CD4-positive, alpha-beta T cell treated with Interleukin-17A for 1 hour (primary cell): ENCODE data around the gene UNC5A.

Experiments used
- DNase-seq: peaks from one replicate; pipeline ENCODE4 v3.0.0-alpha.2; 2020

The UNC5A gene

GRCh38 chr5:176881816-176882566 is 71.6 kb downstream of the UNC5A start:
- no peak for DNase-seq

GRCh38 chr5:176882567-176882903 is 72.2 kb downstream of the UNC5A start:
- DNase-seq = no peak

- no peak for DNase-seq
Measured at GRCh38 chr5:176883700-176884570, 73.6 kb downstream of the UNC5A start.

- DNase-seq = no peak
Measured at GRCh38 chr5:176884571-176884890, 74.2 kb downstream of the UNC5A start.

GRCh38 chr5:176886336-176887251 is 76.2 kb downstream of the UNC5A start:
- DNase-seq = no peak

GRCh38 chr5:176887252-176887849 is 77.0 kb downstream of the UNC5A start:
- no peak for DNase-seq

GRCh38 chr5:176888016-176888864 is 77.9 kb downstream of the UNC5A start:
- no peak for DNase-seq

- no peak for DNase-seq
Measured at GRCh38 chr5:176888865-176889165, 78.5 kb downstream of the UNC5A start.

- DNase-seq = no peak
Measured at GRCh38 chr5:176889321-176890280, 79.2 kb downstream of the UNC5A start.

GRCh38 chr5:176890455-176891330 is 80.3 kb downstream of the UNC5A start:
- no peak for DNase-seq

- DNase-seq = no peak
Measured at GRCh38 chr5:176891331-176891958, 81.1 kb downstream of the UNC5A start.

GRCh38 chr5:176892663-176893062 is 82.3 kb downstream of the UNC5A start:
- DNase-seq = no peak

GRCh38 chr5:176894298-176894697 is 83.9 kb downstream of the UNC5A start:
- DNase-seq = no peak

- DNase-seq = no peak
Measured at GRCh38 chr5:176895831-176896230, 85.5 kb downstream of the UNC5A start.

GRCh38 chr5:176897263-176897662 is 86.9 kb downstream of the UNC5A start:
- DNase-seq = no peak

- DNase-seq = peak; percentile 4
Measured at GRCh38 chr5:176899296-176899891, 89.0 kb downstream of the UNC5A start, which contains the start of gene HK3. Gene HK3, minus strand, starts transcription at chr5:176899346. Its CDS starts 3,187 bp downstream, at chr5:176896159.

GRCh38 chr5:176899946-176900779 is 89.8 kb downstream of the UNC5A start:
- DNase-seq = no peak

- no peak for DNase-seq
Measured at GRCh38 chr5:176900780-176901204, 90.4 kb downstream of the UNC5A start.
